T-cell (primary cell): Measurements from ENCODE around the gene SRPRB. TPM values are rescaled to one million over a fixed set of nuclear protein-coding genes. Genes with fewer than 3 reads are reported as not detected.

Experiments used
- ATAC-seq, 4 experiments: fragments of 200-7000 bp in 3 of 4; fragments of 150-1000 bp in 1 of 4; cut with Tn5 transposase; replicated peaks in 1 of 4; 1 replicate in 3 of 4; 2 replicates in 1 of 4; pipeline ENCODE4 v1.10.0; 2021; ENCODE audit warnings: moderate library complexity in 3 of 4, mild to moderate bottlenecking in 2 of 4, moderate number of reproducible peaks in 1 of 4
- CTCF ChIA-PET, 2 donors: fragments of 300-600 bp; sonication (Branson Sonifier 250); formaldehyde crosslinking; loops; one replicate each; lab custom pipeline; 2022; ENCODE audit warnings: antibody characterized with exemption in 2 of 2; lab: Charles Lee
- POLR2A ChIA-PET, 2 donors: fragments of 300-600 bp; sonication (Branson Sonifier 250); formaldehyde crosslinking; loops; one replicate each; lab custom pipeline; 2022; ENCODE audit warnings: antibody characterized with exemption in 2 of 2; lab: Charles Lee
- DNase-seq, 35 experiments: peaks; one replicate each; pipeline versions ENCODE4 v3.0.0 to v3.0.0-alpha.2; 2013 to 2023
- H3K27ac ChIP-seq: one replicate; pipeline ENCODE4 v1.5.1; 2013; ENCODE audit warnings: low read length
- H3K27me3 ChIP-seq, 2 experiments: replicated peaks in 1 of 2; 1 replicate in 1 of 2; 2 replicates in 1 of 2; pipeline versions ENCODE4 v1.6.1 to v1.7.0; 2013; ENCODE audit warnings: low read length in 1 of 2, mixed read lengths in 1 of 2; ENCODE audit not compliant: control insufficient read depth in 2 of 2, insufficient read depth in 2 of 2; ENCODE audit errors: extremely low read depth in 1 of 2
- H3K36me3 ChIP-seq, 2 donors: 1 replicate in 1 of 2; 2 replicates in 1 of 2; pipeline versions ENCODE4 v1.6.1 to v1.7.0; 2013; ENCODE audit warnings: low read length in 1 of 2; ENCODE audit not compliant: control insufficient read depth in 2 of 2, insufficient read depth in 1 of 2; ENCODE audit errors: extremely low read depth in 1 of 2
- H3K4me1 ChIP-seq, 2 experiments: 1 replicate in 1 of 2; 2 replicates in 1 of 2; pipeline versions ENCODE4 v1.6.1 to v1.7.0; 2013; ENCODE audit warnings: low read length in 2 of 2, mixed read lengths in 1 of 2; ENCODE audit not compliant: insufficient read depth in 2 of 2, control insufficient read depth in 1 of 2; ENCODE audit errors: extremely low read depth in 1 of 2
- H3K4me3 ChIP-seq, 2 donors: 1 replicate in 1 of 2; 2 replicates in 1 of 2; pipeline versions ENCODE4 v1.5.1 to v1.7.0; 2013; ENCODE audit warnings: mild to moderate bottlenecking in 2 of 2, low read length in 1 of 2, moderate library complexity in 1 of 2; ENCODE audit not compliant: control insufficient read depth in 1 of 2; ENCODE audit errors: extremely low read depth in 1 of 2
- H3K9me3 ChIP-seq: 2 replicates; pipeline ENCODE4 v1.7.0; 2013
- H3K27ac Mint-ChIP-seq, 2 donors: one replicate each; pipeline ENCODE4 v1.8.0; 2020 to 2021; ENCODE audit warnings: mild to moderate bottlenecking in 2 of 2, mixed read lengths in 2 of 2
- H3K27me3 Mint-ChIP-seq, 2 donors: one replicate each; pipeline ENCODE4 v1.8.0; 2021 to 2022; ENCODE audit warnings: mixed read lengths in 2 of 2
- H3K36me3 Mint-ChIP-seq: one replicate; pipeline ENCODE4 v1.8.0; 2021; ENCODE audit warnings: mixed read lengths
- H3K4me1 Mint-ChIP-seq, 3 donors: one replicate each; pipeline ENCODE4 v1.8.0; 2020 to 2022; ENCODE audit warnings: mixed read lengths in 3 of 3, mild to moderate bottlenecking in 1 of 3
- H3K4me3 Mint-ChIP-seq, 3 donors: one replicate each; pipeline ENCODE4 v1.8.0; 2020 to 2022; ENCODE audit warnings: mild to moderate bottlenecking in 3 of 3, mixed read lengths in 3 of 3, moderate library complexity in 3 of 3
- H3K9me3 Mint-ChIP-seq, 3 donors: one replicate each; pipeline ENCODE4 v1.8.0; 2020 to 2022; ENCODE audit warnings: mixed read lengths in 3 of 3
- WGBS: methylation state at CpG from one replicate; pipeline ENCODE4 v1.1.5; 2013; ENCODE audit warnings: missing lambda C conversion rate; ENCODE audit not compliant: insufficient coverage; 5-methylcytosine and 5-hydroxymethylcytosine counted together
- total RNA-seq, 35 experiments: library from RNA in 6 of 35; stranded (reverse) in 6 of 35; fragments of 120-200 nt in 1 of 35; gene quantifications; one replicate each; pipeline versions ENCODE4 v1.2.1 to v1.2.4 and lab custom pipeline; 2013 to 2026

The SRPRB gene
- total RNA-seq, 5 donors from 2014 or later (not counting 1 experiment from before 2014, with no cell fraction given): 26.9 to 50.3 (median 45.6) TPM

DNA sequence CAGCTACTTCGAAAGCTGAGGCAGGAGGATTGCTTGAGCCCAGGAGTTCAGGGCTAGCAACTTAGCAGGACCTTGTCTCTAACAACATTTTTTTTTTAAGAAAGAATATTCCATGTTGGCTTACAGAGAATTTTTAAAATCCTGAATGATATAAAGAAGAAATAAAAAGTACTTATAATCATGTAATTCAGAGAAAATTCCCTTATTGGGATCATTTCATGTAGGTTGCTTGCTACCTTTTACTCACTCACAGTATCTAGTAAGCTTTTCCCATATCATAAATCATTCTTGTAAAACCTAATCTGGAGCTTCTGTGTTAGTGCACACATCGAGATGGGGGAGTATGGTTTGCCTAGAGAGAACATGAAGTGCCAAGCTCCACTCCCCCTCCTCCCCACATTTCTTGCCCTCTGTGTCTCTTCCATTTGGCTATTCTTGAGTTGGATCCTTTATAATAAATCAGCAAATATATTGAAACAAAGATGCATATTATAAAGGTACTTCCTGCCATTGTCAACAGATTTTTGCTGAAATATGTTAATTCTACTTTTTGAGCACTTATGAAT lies 45.8 kb upstream of the SRPRB start:
- Histone ChIP-seq H3K4me3 (no peak overlapping the region), H3K4me1 (no peaks in the 10 kb centered on the region), H3K36me3 (no peaks in the 10 kb centered on the region), H3K27me3 (peaks cover 0 to 13% of the 10 kb centered on the region in 2 experiments), H3K27ac (no peak overlapping the region), H3K9me3 (no peaks in the 10 kb centered on the region)
- Mint-ChIP-seq H3K36me3 (no peaks in the 10 kb centered on the region), H3K9me3 (no peaks in the 10 kb centered on the region), H3K27ac (no peak overlapping the region), H3K4me3 (no peak overlapping the region), H3K27me3 (peaks cover 16 to 27% of the 10 kb centered on the region in 2 donors), H3K4me1 (no peaks in the 10 kb centered on the region)
- POLR2A ChIA-PET: no interaction called here
- no peak for DNase-seq
- ATAC-seq: no peak
- WGBS: 80% methylated on average over 1 of the region's 2 CpGs
- CTCF ChIA-PET: no interaction called here

- ChIA-PET POLR2A (no interaction called here), CTCF (no interaction called here)
- Mint-ChIP-seq H3K36me3 (no peaks in the 10 kb centered on the region), H3K9me3 (no peaks in the 10 kb centered on the region), H3K27ac (no peak overlapping the region), H3K4me1 (no peaks in the 10 kb centered on the region), H3K27me3 (peaks cover 16 to 32% of the 10 kb centered on the region in 2 donors), H3K4me3 (no peak overlapping the region)
- Histone ChIP-seq H3K36me3 (no peaks in the 10 kb centered on the region), H3K4me3 (no peak overlapping the region), H3K9me3 (no peaks in the 10 kb centered on the region), H3K27me3 (peaks cover 0 to 13% of the 10 kb centered on the region in 2 experiments), H3K4me1 (no peaks in the 10 kb centered on the region), H3K27ac (no peak overlapping the region)
- ATAC-seq (no peak), DNase-seq (no peak)
- 94% methylated on average over 2 of the region's 2 CpGs for WGBS
Observed at GRCh38 chr3:133760916-133761315, 44.7 kb upstream of the SRPRB start.

- no peak for DNase-seq
- Mint-ChIP-seq H3K27me3 (peaks cover 16 to 40% of the 10 kb centered on the region in 2 donors), H3K4me1 (no peaks in the 10 kb centered on the region), H3K4me3 (no peak overlapping the region), H3K27ac (no peak overlapping the region), H3K36me3 (no peaks in the 10 kb centered on the region), H3K9me3 (no peaks in the 10 kb centered on the region)
- ChIA-PET POLR2A (no interaction called here), CTCF (no interaction called here)
- Histone ChIP-seq H3K4me1 (no peaks in the 10 kb centered on the region), H3K27me3 (peaks cover 0 to 9% of the 10 kb centered on the region in 2 experiments), H3K27ac (no peak overlapping the region), H3K36me3 (no peaks in the 10 kb centered on the region), H3K9me3 (no peaks in the 10 kb centered on the region), H3K4me3 (no peak overlapping the region)
- 89% methylated on average over 3 of the region's 6 CpGs for WGBS
- no peak for ATAC-seq
Observed at GRCh38 chr3:133761605-133762484, 43.8 kb upstream of the SRPRB start.

- Histone ChIP-seq H3K4me3 (no peak overlapping the region), H3K27me3 (peaks cover 0 to 4% of the 10 kb centered on the region in 2 experiments), H3K9me3 (no peaks in the 10 kb centered on the region), H3K36me3 (no peaks in the 10 kb centered on the region), H3K27ac (no peak overlapping the region), H3K4me1 (no peaks in the 10 kb centered on the region)
- DNase-seq (no peak), ATAC-seq (no peak)
- CTCF ChIA-PET: no interaction called here
- POLR2A ChIA-PET: no interaction called here
- Mint-ChIP-seq H3K27ac (no peak overlapping the region), H3K9me3 (no peaks in the 10 kb centered on the region), H3K27me3 (peaks cover 12 to 36% of the 10 kb centered on the region in 2 donors), H3K4me1 (no peaks in the 10 kb centered on the region), H3K4me3 (no peak overlapping the region), H3K36me3 (no peaks in the 10 kb centered on the region)
- 60% methylated on average over 1 of the region's 3 CpGs for WGBS
Observed at GRCh38 chr3:133762539-133762938, 43.1 kb upstream of the SRPRB start.

- no peak for DNase-seq
- no peaks in the 10 kb centered on the region for H3K36me3 Mint-ChIP-seq
- H3K27me3 Mint-ChIP-seq: peaks cover 7 to 37% of the 10 kb centered on the region in 2 donors
- H3K27ac Mint-ChIP-seq: no peak overlapping the region
- peaks cover 0 to 4% of the 10 kb centered on the region in 2 experiments for H3K27me3 ChIP-seq
- no peaks in the 10 kb centered on the region for H3K9me3 ChIP-seq
- no peak overlapping the region for H3K4me3 Mint-ChIP-seq
- no peaks in the 10 kb centered on the region for H3K4me1 ChIP-seq
- CTCF ChIA-PET: no interaction called here
- no peaks in the 10 kb centered on the region for H3K9me3 Mint-ChIP-seq
- H3K36me3 ChIP-seq: no peaks in the 10 kb centered on the region
- no peak overlapping the region for H3K4me3 ChIP-seq
- no peaks in the 10 kb centered on the region for H3K4me1 Mint-ChIP-seq
- ATAC-seq: no peak
- H3K27ac ChIP-seq: no peak overlapping the region
- POLR2A ChIA-PET: no interaction called here
- WGBS: 100% methylated on average over 1 of the region's 6 CpGs
Observed at GRCh38 chr3:133763797-133764683, 41.6 kb upstream of the SRPRB start.

- Mint-ChIP-seq H3K27me3 (peaks cover 5 to 35% of the 10 kb centered on the region in 2 donors), H3K4me3 (no peak overlapping the region), H3K4me1 (no peaks in the 10 kb centered on the region), H3K27ac (no peak overlapping the region), H3K36me3 (no peaks in the 10 kb centered on the region), H3K9me3 (no peaks in the 10 kb centered on the region)
- Histone ChIP-seq H3K27me3 (no peaks in the 10 kb centered on the region), H3K4me1 (no peaks in the 10 kb centered on the region), H3K27ac (no peak overlapping the region), H3K9me3 (no peaks in the 10 kb centered on the region), H3K36me3 (no peaks in the 10 kb centered on the region), H3K4me3 (no peak overlapping the region)
- CTCF ChIA-PET: no interaction called here
- DNase-seq: no peak
- ATAC-seq: no peak
- POLR2A ChIA-PET: no interaction called here
Observed at GRCh38 chr3:133765256-133765655, 40.4 kb upstream of the SRPRB start.
